ENCODE data around the gene PLRG1.

GRCh38 chr4:154549894-154550790 is at the start of gene PLRG1:
- TF ChIP-seq, protein P1, sequence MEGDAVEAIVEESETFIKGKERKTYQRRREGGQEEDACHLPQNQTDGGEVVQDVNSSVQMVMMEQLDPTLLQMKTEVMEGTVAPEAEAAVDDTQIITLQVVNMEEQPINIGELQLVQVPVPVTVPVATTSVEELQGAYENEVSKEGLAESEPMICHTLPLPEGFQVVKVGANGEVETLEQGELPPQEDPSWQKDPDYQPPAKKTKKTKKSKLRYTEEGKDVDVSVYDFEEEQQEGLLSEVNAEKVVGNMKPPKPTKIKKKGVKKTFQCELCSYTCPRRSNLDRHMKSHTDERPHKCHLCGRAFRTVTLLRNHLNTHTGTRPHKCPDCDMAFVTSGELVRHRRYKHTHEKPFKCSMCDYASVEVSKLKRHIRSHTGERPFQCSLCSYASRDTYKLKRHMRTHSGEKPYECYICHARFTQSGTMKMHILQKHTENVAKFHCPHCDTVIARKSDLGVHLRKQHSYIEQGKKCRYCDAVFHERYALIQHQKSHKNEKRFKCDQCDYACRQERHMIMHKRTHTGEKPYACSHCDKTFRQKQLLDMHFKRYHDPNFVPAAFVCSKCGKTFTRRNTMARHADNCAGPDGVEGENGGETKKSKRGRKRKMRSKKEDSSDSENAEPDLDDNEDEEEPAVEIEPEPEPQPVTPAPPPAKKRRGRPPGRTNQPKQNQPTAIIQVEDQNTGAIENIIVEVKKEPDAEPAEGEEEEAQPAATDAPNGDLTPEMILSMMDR (tag by site-specific recombination; IDR thresholded peaks at IDR 0.05) = no peak
- TF ChIP-seq ZNF404 (tag by site-specific recombination; IDR thresholded peaks at IDR 0.05) (no peak), PRDM10 (tag by site-specific recombination; IDR thresholded peaks at IDR 0.05) (no peak), ZNF677 (tag by site-specific recombination; IDR thresholded peaks at IDR 0.05) (no peak), ZNF335 (tag by site-specific recombination; conservative IDR thresholded peaks at IDR 0.05) (peak; percentile 19; the same call in 1 of the 2 replicates), ZSCAN16 (tag by site-specific recombination; IDR thresholded peaks at IDR 0.05) (no peak), YY1 (tag by site-specific recombination; IDR thresholded peaks at IDR 0.05) (no peak), SP2 (tag by site-specific recombination; IDR thresholded peaks at IDR 0.05) (peak; percentile 71), ZNF248 (tag by site-specific recombination; IDR thresholded peaks at IDR 0.05) (no peak), ZNF561 (tag by site-specific recombination; IDR thresholded peaks at IDR 0.05; ENCODE audit: borderline replicate concordance) (no peak), ZNF707 (tag by site-specific recombination; IDR thresholded peaks at IDR 0.05) (no peak), ZNF639 (tag by site-specific recombination; IDR thresholded peaks at IDR 0.05) (no peak), ZNF501 (tag by site-specific recombination; IDR thresholded peaks at IDR 0.05) (no peak), ZNF274 (IDR thresholded peaks at IDR 0.05; ENCODE audit: low read length) (no peak), ZNF274 (tag by site-specific recombination; IDR thresholded peaks at IDR 0.05; ENCODE audit: borderline replicate concordance) (no peak)
